Fibroblast of villous mesenchyme (primary cell): ENCODE data around the gene NACC2. TPM values are rescaled to one million over a fixed set of nuclear protein-coding genes. Genes with fewer than 3 reads are reported as not detected.

ENCODE experiments used
- DNase-seq: peaks from one replicate; pipeline ENCODE4 v3.0.0-alpha.2; 2010; ENCODE audit warnings: low read depth
- H3K4me3 ChIP-seq: 2 replicates; pipeline ENCODE4 v1.5.1; 2011; ENCODE audit warnings: low read depth, mild to moderate bottlenecking, low read length
- total RNA-seq: library from RNA; depleted of rRNA; stranded (reverse); fragments of >200 nt; gene quantifications from 2 replicates; pipeline ENCODE4 v1.2.3, GENCODE V29; 2012
- TF ChIP-seq, protein P1 (sequence below): IDR thresholded peaks from 2 replicates; pipeline ENCODE4 v1.5.1; 2012; ENCODE audit warnings: low read depth, mild to moderate bottlenecking, low read length; ENCODE audit not compliant: insufficient read depth

Gene NACC2
- total RNA-seq, 1 donor: 34.1 TPM

- TF ChIP-seq, protein P1, sequence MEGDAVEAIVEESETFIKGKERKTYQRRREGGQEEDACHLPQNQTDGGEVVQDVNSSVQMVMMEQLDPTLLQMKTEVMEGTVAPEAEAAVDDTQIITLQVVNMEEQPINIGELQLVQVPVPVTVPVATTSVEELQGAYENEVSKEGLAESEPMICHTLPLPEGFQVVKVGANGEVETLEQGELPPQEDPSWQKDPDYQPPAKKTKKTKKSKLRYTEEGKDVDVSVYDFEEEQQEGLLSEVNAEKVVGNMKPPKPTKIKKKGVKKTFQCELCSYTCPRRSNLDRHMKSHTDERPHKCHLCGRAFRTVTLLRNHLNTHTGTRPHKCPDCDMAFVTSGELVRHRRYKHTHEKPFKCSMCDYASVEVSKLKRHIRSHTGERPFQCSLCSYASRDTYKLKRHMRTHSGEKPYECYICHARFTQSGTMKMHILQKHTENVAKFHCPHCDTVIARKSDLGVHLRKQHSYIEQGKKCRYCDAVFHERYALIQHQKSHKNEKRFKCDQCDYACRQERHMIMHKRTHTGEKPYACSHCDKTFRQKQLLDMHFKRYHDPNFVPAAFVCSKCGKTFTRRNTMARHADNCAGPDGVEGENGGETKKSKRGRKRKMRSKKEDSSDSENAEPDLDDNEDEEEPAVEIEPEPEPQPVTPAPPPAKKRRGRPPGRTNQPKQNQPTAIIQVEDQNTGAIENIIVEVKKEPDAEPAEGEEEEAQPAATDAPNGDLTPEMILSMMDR: no peak
- no peak for DNase-seq
Measured at GRCh38 chr9:136115641-136116359, 20.7 kb upstream of the NACC2 start.

DNA sequence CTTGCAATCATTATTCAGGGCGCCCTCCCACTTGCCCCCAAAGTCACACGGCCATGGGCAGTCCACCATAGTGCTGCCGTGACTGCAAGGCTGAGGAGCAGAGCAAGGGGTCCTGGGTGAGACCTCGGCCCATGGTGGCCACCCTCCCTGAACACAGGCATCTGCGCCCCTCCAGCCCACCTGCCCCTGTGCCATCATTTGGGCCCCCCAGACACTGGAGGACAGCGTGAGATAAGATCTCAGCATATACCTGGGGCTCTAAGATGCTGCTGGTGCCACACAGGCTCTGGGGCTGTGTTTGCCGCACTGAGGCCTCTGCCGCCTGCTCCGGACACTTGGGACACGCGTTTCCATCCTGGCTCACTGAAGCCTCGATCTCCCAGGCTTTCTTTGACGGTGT is 20.1 kb upstream of the NACC2 start:
- no peak for DNase-seq
- TF ChIP-seq, protein P1: no peak
- H3K4me3 ChIP-seq: no peak overlapping the region

More at GRCh38 chr9:136115641-136116359, 20.7 kb upstream of the NACC2 start:
- no peak overlapping the region for H3K4me3 ChIP-seq

DNA sequence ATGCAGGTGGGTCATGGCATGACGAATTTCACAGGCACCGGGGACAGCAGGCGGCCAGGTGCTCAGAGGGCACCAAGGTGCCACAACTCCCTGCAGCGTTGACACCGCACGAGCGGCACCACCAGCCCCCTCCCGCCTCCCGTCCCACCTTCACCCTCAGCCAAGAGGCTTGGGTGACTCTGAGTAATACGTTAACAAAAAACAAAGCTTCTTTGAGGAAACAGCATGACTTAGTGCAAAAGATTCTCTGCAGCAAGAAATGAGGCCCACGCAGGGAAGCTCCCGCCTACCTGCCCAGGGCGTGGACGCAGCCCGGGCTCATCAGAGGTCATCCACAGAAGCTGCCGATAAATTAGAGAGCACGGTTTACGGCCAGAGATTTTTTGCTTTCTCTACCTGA is 19.5 kb upstream of the NACC2 start:
- TF ChIP-seq, protein P1: no peak
- H3K4me3 ChIP-seq: no peak overlapping the region
- DNase-seq: no peak

- H3K4me3 ChIP-seq: no peak overlapping the region
- TF ChIP-seq, protein P1: no peak
- no peak for DNase-seq
Measured at GRCh38 chr9:136112541-136112940, 17.5 kb upstream of the NACC2 start.

GRCh38 chr9:136111910-136112309 is 16.8 kb upstream of the NACC2 start:
- TF ChIP-seq, protein P1: no peak

GRCh38 chr9:136111190-136111589 is 16.1 kb upstream of the NACC2 start:
- DNase-seq: no peak
- TF ChIP-seq, protein P1: no peak
- H3K4me3 ChIP-seq: no peak overlapping the region

More at GRCh38 chr9:136111910-136112309, 16.8 kb upstream of the NACC2 start:
- DNase-seq: no peak
- H3K4me3 ChIP-seq: no peak overlapping the region
